Renal cortex interstitium (tissue), 11 donors: ENCODE results near the gene WDR31. TPM values are rescaled to one million over a fixed set of nuclear protein-coding genes. Genes with fewer than 3 reads are reported as not detected.
A peak's percentile ranks its signal among the peaks of the same experiment; 100 is the strongest.

Source experiments
- DNase-seq, 11 donors: peaks; one replicate each; pipeline ENCODE4 v3.0.0-alpha.2; 2013; ENCODE audit warnings: low read depth in 9 of 11, low spot score in 4 of 11; ENCODE audit errors: extremely low read depth in 1 of 11
- polyA plus RNA-seq, 3 donors: library from polyadenylated mRNA; unstranded; fragments of 120-200 nt; gene quantifications; one replicate each; pipeline ENCODE4 v1.2.1, GENCODE V29; 2013; ENCODE audit not compliant: insufficient read length in 3 of 3

Gene WDR31
- polyA plus RNA-seq, 3 donors = 6.5 to 7.9 (median 7.7) TPM

GRCh38 chr9:113349066-113349444 is 9.0 kb upstream of the WDR31 start:
- no peak for DNase-seq

- DNase-seq = no peak
Observed at GRCh38 chr9:113348437-113348836, 8.4 kb upstream of the WDR31 start.

GRCh38 chr9:113345671-113346070 is 5.6 kb upstream of the WDR31 start:
- DNase-seq = no peak

- no peak for DNase-seq
Observed at GRCh38 chr9:113345190-113345589, 5.1 kb upstream of the WDR31 start.

- peak in 8 of 11 donors; percentile 55 to 86 (median 74) for DNase-seq
Observed at GRCh38 chr9:113343732-113344231, 3.7 kb upstream of the WDR31 start.

- DNase-seq = no peak
Observed at GRCh38 chr9:113341712-113342410, 1.8 kb upstream of the WDR31 start.

- no peak for DNase-seq
Observed at GRCh38 chr9:113337714-113338113, 2.4 kb downstream of the WDR31 start.

- no peak for DNase-seq
Observed at GRCh38 chr9:113331780-113332179, 8.3 kb downstream of the WDR31 start.

GRCh38 chr9:113328045-113328782 is 11.9 kb downstream of the WDR31 start:
- DNase-seq = no peak

- no peak for DNase-seq
Observed at GRCh38 chr9:113326230-113326629, 13.8 kb downstream of the WDR31 start.

- DNase-seq = no peak
Observed at GRCh38 chr9:113322671-113323070, 17.4 kb downstream of the WDR31 start.

GRCh38 chr9:113320051-113320450 is 20.0 kb downstream of the WDR31 start:
- DNase-seq = no peak

GRCh38 chr9:113319054-113319453 is 21.0 kb downstream of the WDR31 start:
- DNase-seq = no peak

GRCh38 chr9:113317777-113318176 is 22.3 kb downstream of the WDR31 start:
- no peak for DNase-seq

GRCh38 chr9:113316030-113316429 is 24.0 kb downstream of the WDR31 start:
- no peak for DNase-seq

GRCh38 chr9:113315231-113315630 is 24.8 kb downstream of the WDR31 start:
- no peak for DNase-seq

GRCh38 chr9:113313261-113313660 is 26.8 kb downstream of the WDR31 start:
- no peak for DNase-seq

GRCh38 chr9:113311961-113312360 is 28.1 kb downstream of the WDR31 start:
- no peak for DNase-seq

GRCh38 chr9:113310538-113310937 is 29.5 kb downstream of the WDR31 start:
- no peak for DNase-seq

GRCh38 chr9:113309204-113309813 is 30.8 kb downstream of the WDR31 start:
- DNase-seq = no peak
